Measurements from ENCODE around the gene ISM1. TPM values are rescaled to one million over a fixed set of nuclear protein-coding genes. Genes with fewer than 3 reads are reported as not detected.

ISM1 gene
- total RNA-seq, 1 donor from 2014 or later = 0.36 TPM

DNA sequence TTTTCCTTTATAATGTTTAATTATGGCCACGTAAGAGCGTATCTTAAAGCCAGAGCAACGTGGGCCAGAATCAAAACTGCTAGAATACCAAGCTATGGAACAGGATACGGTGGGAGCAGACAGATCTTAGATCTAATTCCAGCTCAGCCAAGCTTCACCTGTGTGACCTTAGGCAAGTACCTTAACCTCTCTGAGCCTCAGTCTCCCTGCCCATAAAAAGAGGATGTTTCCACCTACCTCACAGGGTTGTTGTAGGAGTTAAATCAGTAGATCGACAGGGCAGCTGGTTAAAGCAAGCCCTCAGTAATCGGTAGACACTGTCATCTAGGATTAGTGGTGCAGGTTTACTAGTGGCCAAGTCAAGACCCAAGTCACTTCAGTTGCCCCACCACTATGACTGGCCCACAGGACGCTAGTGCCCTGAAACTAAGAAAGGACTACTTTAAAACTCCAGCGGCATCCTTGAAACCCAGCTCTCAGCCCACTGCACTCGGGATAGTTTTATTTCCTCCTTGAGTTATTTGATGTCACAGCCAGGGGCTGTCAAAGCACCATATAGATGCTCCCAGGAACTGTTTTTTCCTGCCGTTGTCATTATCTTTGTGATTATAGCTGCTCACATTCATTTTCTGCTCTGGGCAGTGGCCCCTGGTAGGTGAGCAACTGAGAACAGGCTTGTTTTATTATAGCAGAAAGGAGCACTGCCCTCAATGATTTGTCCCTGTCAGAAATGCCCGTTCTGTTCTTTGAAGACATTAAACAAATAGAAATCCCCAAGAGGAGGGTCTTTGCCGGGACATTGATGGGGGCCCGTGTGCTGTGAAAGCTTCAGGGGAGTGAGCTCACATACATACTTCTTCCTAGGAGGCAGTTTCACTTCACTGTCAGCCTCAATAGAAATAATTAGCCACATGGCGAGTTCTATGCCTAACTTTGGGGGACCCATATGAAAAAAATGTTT is 63.1 kb downstream of the ISM1 start:
- TF ChIP-seq, protein P1, sequence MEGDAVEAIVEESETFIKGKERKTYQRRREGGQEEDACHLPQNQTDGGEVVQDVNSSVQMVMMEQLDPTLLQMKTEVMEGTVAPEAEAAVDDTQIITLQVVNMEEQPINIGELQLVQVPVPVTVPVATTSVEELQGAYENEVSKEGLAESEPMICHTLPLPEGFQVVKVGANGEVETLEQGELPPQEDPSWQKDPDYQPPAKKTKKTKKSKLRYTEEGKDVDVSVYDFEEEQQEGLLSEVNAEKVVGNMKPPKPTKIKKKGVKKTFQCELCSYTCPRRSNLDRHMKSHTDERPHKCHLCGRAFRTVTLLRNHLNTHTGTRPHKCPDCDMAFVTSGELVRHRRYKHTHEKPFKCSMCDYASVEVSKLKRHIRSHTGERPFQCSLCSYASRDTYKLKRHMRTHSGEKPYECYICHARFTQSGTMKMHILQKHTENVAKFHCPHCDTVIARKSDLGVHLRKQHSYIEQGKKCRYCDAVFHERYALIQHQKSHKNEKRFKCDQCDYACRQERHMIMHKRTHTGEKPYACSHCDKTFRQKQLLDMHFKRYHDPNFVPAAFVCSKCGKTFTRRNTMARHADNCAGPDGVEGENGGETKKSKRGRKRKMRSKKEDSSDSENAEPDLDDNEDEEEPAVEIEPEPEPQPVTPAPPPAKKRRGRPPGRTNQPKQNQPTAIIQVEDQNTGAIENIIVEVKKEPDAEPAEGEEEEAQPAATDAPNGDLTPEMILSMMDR (IDR thresholded peaks at IDR 0.05; ENCODE audit: unreplicated experiment) = no peak
- Mint-ChIP-seq H3K4me1 (ENCODE audit: low read depth) (no peaks in the 10 kb centered on the region), H3K4me3 (ENCODE audit: low read depth) (no peak overlapping the region), H3K27me3 (no peaks in the 10 kb centered on the region), H3K9me3 (ENCODE audit: low read depth) (no peaks in the 10 kb centered on the region), H3K36me3 (ENCODE audit: insufficient read depth) (no peaks in the 10 kb centered on the region), H3K27ac (no peak overlapping the region)
- DNase-seq (ENCODE audit: low spot score, unreplicated experiment) = no peak

GRCh38 chr20:13284830-13285229 is 63.8 kb downstream of the ISM1 start:
- no peak overlapping the region for H3K4me3 Mint-ChIP-seq (ENCODE audit: low read depth)
- no peak overlapping the region for H3K27ac Mint-ChIP-seq
- H3K4me1 Mint-ChIP-seq (ENCODE audit: low read depth) = no peaks in the 10 kb centered on the region
- H3K9me3 Mint-ChIP-seq (ENCODE audit: low read depth) = no peaks in the 10 kb centered on the region
- no peaks in the 10 kb centered on the region for H3K36me3 Mint-ChIP-seq (ENCODE audit: insufficient read depth)
- TF ChIP-seq, protein P1 (IDR thresholded peaks at IDR 0.05; ENCODE audit: unreplicated experiment) = no peak
- DNase-seq (ENCODE audit: low spot score, unreplicated experiment) = no peak
- H3K27me3 Mint-ChIP-seq = no peaks in the 10 kb centered on the region

GRCh38 chr20:13285408-13285807 is 64.3 kb downstream of the ISM1 start:
- Mint-ChIP-seq H3K27ac (no peak overlapping the region), H3K4me1 (ENCODE audit: low read depth) (no peaks in the 10 kb centered on the region), H3K4me3 (ENCODE audit: low read depth) (no peak overlapping the region), H3K9me3 (ENCODE audit: low read depth) (no peaks in the 10 kb centered on the region), H3K27me3 (no peaks in the 10 kb centered on the region), H3K36me3 (ENCODE audit: insufficient read depth) (no peaks in the 10 kb centered on the region)
- TF ChIP-seq, protein P1 (IDR thresholded peaks at IDR 0.05; ENCODE audit: unreplicated experiment) = no peak
- DNase-seq (ENCODE audit: low spot score, unreplicated experiment) = no peak

DNA sequence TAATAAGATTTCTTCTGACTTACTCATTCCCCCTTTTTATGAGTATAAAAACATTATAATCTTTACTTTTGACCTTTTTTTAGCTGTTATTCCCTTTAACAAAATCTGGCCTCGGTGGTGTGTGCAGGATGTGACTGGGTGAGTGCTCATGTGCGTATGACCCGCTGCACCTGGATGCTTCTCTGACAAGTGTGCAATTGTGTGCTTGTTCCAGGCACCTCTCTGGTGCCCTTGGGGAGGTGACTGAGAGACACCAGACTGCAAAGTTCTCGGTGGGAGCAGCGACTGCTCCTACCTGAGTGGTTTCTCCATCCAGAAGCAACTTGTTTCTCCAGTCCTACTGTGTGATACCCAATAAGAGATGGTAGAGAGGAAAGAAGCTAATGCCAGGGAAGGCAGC is 65.0 kb downstream of the ISM1 start:
- TF ChIP-seq, protein P1 (IDR thresholded peaks at IDR 0.05; ENCODE audit: unreplicated experiment) = no peak
- Mint-ChIP-seq H3K27me3 (no peaks in the 10 kb centered on the region), H3K36me3 (ENCODE audit: insufficient read depth) (no peaks in the 10 kb centered on the region), H3K4me1 (ENCODE audit: low read depth) (no peaks in the 10 kb centered on the region), H3K9me3 (ENCODE audit: low read depth) (no peaks in the 10 kb centered on the region), H3K27ac (no peak overlapping the region), H3K4me3 (ENCODE audit: low read depth) (no peak overlapping the region)
- no peak for DNase-seq (ENCODE audit: low spot score, unreplicated experiment)

DNA sequence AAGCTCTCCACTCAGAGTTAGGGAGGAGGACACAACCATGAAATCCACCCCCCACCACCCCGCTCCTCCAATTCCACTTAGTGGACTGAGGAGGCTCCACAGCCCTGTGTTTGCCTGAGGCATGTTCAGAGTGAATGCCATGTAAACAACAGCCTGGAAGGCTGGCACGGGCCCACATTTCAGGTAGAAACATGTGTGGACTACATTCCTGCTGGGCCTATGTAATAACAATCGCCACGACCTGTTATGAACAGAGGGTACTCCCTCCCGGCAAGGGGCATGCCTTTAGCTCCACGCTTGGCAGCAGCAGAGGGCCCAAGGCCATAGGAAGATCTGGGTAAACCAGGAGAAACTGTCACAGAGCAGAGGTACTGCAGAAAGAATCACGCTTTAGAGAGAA is 65.5 kb downstream of the ISM1 start:
- Mint-ChIP-seq H3K27ac (no peak overlapping the region), H3K4me3 (ENCODE audit: low read depth) (no peak overlapping the region), H3K9me3 (ENCODE audit: low read depth) (no peaks in the 10 kb centered on the region)

More for the DNA sequence above, 65.5 kb downstream of the ISM1 start:
- Mint-ChIP-seq H3K36me3 (ENCODE audit: insufficient read depth) (no peaks in the 10 kb centered on the region), H3K4me1 (ENCODE audit: low read depth) (no peaks in the 10 kb centered on the region), H3K27me3 (no peaks in the 10 kb centered on the region)
- DNase-seq (ENCODE audit: low spot score, unreplicated experiment) = no peak
- TF ChIP-seq, protein P1 (IDR thresholded peaks at IDR 0.05; ENCODE audit: unreplicated experiment) = no peak

Measured in progenitor cell of endocrine pancreas (in vitro differentiated cells).